A549 (cell line): ENCODE results near the gene SAYSD1. TPM values are rescaled to one million over a fixed set of nuclear protein-coding genes. Genes with fewer than 3 reads are reported as not detected.

Source experiments
- ATAC-seq, 2 experiments: fragments of 200-7000 bp in 1 of 2; fragments of >200 bp in 1 of 2; cut with Nextera tagmentation in 1 of 2; cut with Tn5 transposase in 1 of 2; 3 replicates each; pipeline versions ENCODE4 v1.8.0 to v1.9.1; 2018 to 2020; ENCODE audit warnings: mild to moderate bottlenecking in 1 of 2, moderate library complexity in 1 of 2
- CTCF ChIA-PET: fragments of 300-600 bp; sonication (Branson Sonifier 250); formaldehyde crosslinking; extraction: SDS; loops from one replicate; lab custom pipeline; 2021; ENCODE audit warnings: antibody characterized with exemption, inconsistent platforms; lab: Yijun Ruan, JAX
- POLR2A ChIA-PET: fragments of 350-600 bp; formaldehyde crosslinking; extraction: SDS; loops from one replicate; lab custom pipeline; 2021; ENCODE audit warnings: antibody characterized with exemption, inconsistent platforms; lab: Yijun Ruan, JAX
- DNase-seq, 2 experiments: peaks; one replicate each; pipeline versions ENCODE4 v3.0.0 to v3.0.0-alpha.2; 2011 to 2016; ENCODE audit warnings: low read depth in 1 of 2, low spot score in 1 of 2
- FAIRE-seq: peaks from 2 replicates; lab custom pipeline; 2011; peaks lifted over from hg19 to GRCh38; lab: Jason Lieb, UNC
- H3K27ac ChIP-seq, 2 experiments: fragments of >200 bp; sonication (Bioruptor Twin); formaldehyde crosslinking; 3 replicates each; pipeline ENCODE4 v1.5.1; 2016 to 2017
- H3K4me1 ChIP-seq: fragments of >200 bp; sonication (Bioruptor Twin); formaldehyde crosslinking; 3 replicates; pipeline ENCODE4 v1.6.1; 2016
- H3K4me2 ChIP-seq: fragments of >200 bp; sonication (Bioruptor Twin); formaldehyde crosslinking; 3 replicates; pipeline ENCODE4 v1.6.1; 2016
- H3K4me3 ChIP-seq: fragments of >200 bp; sonication (Bioruptor Twin); formaldehyde crosslinking; 3 replicates; pipeline ENCODE4 v1.5.1; 2016
- H3K9me3 ChIP-seq: fragments of >200 bp; sonication (Bioruptor Twin); formaldehyde crosslinking; 3 replicates; pipeline ENCODE4 v1.6.1; 2016
- ATOH8 ChIP-seq: fragments of 250-450 bp; sonication (Bioruptor Pico); IDR thresholded peaks from 2 replicates; pipeline ENCODE4 v1.5.0; 2020; ENCODE audit warnings: low read depth, mild to moderate bottlenecking, moderate library complexity
- BCL3 ChIP-seq: fragments of >200 bp; sonication (Bioruptor Twin); formaldehyde crosslinking; IDR thresholded peaks from 3 replicates; pipeline ENCODE4 v1.6.1; 2016
- CBX2 ChIP-seq: fragments of 200-600 bp; sonication (generic); IDR thresholded peaks from 2 replicates; pipeline ENCODE4 v1.6.1; 2016; ENCODE audit warnings: low read depth, mild to moderate bottlenecking, borderline replicate concordance
- CBX8 ChIP-seq: fragments of 200-600 bp; sonication (generic); IDR thresholded peaks from 2 replicates; pipeline ENCODE4 v1.6.1; 2016
- CHD2 ChIP-seq: fragments of 150-350 bp; IDR thresholded peaks from 2 replicates; pipeline ENCODE4 v1.6.1; 2014; ENCODE audit warnings: low read length; ENCODE audit not compliant: partially characterized antibody
- CHD4 ChIP-seq: fragments of 200-600 bp; sonication (generic); IDR thresholded peaks from 2 replicates; pipeline ENCODE4 v1.6.1; 2016; ENCODE audit warnings: antibody characterized with exemption, mild to moderate bottlenecking, borderline replicate concordance
- HES2 ChIP-seq: fragments of >200 bp; sonication (Bioruptor Twin); formaldehyde crosslinking; IDR thresholded peaks from 2 replicates; pipeline ENCODE4 v1.6.1; 2016
- HEYL ChIP-seq: fragments of 250-450 bp; sonication (Bioruptor Pico); IDR thresholded peaks from 2 replicates; pipeline ENCODE4 v1.8.0; 2021; ENCODE audit warnings: mild to moderate bottlenecking, moderate library complexity
- HMGXB4 ChIP-seq: fragments of 250-450 bp; sonication (Bioruptor Pico); IDR thresholded peaks from 2 replicates; pipeline ENCODE4 v1.5.0; 2021; ENCODE audit warnings: mild to moderate bottlenecking, moderate library complexity, borderline replicate concordance
- HOXA7 ChIP-seq: fragments of 250-450 bp; sonication (Bioruptor Pico); IDR thresholded peaks from 2 replicates; pipeline ENCODE4 v1.5.0; 2020; ENCODE audit warnings: mild to moderate bottlenecking, moderate library complexity
- KDM1A ChIP-seq: fragments of 200-600 bp; sonication (generic); IDR thresholded peaks from 2 replicates; pipeline ENCODE4 v1.6.1; 2016; ENCODE audit warnings: low read depth, mild to moderate bottlenecking
- MAZ ChIP-seq: fragments of 150-350 bp; IDR thresholded peaks from 2 replicates; pipeline ENCODE4 v1.6.1; 2014; ENCODE audit warnings: antibody characterized with exemption, low read depth, low read length, borderline replicate concordance
- PBX3 ChIP-seq: IDR thresholded peaks from 2 replicates; pipeline ENCODE4 v1.6.1; 2012
- RAD21 ChIP-seq, 2 experiments: fragments of >200 bp in 1 of 2; sonication (Bioruptor Twin) in 1 of 2; formaldehyde crosslinking in 1 of 2; IDR thresholded peaks in 1 of 2; conservative IDR thresholded peaks in 1 of 2; 2 replicates in 1 of 2; 3 replicates in 1 of 2; pipeline ENCODE4 v1.6.1; 2012 to 2018; ENCODE audit warnings: inconsistent platforms in 1 of 2
- RARB ChIP-seq: fragments of 250-450 bp; sonication (Bioruptor Pico); IDR thresholded peaks from 2 replicates; pipeline ENCODE4 v1.8.0; 2021; ENCODE audit warnings: mild to moderate bottlenecking, moderate library complexity
- REST ChIP-seq: fragments of 200-600 bp; sonication (generic); IDR thresholded peaks from 2 replicates; pipeline ENCODE4 v1.6.1; 2016; ENCODE audit warnings: antibody characterized with exemption, mild to moderate bottlenecking, moderate library complexity
- RFX5 ChIP-seq: fragments of 450-650 bp; IDR thresholded peaks from 2 replicates; pipeline ENCODE4 v1.7.1; 2014; ENCODE audit warnings: antibody characterized with exemption, mild to moderate bottlenecking, moderate library complexity
- TFCP2L1 ChIP-seq: fragments of 250-450 bp; sonication (Bioruptor Pico); IDR thresholded peaks from 2 replicates; pipeline ENCODE4 v1.5.0; 2021; ENCODE audit warnings: mild to moderate bottlenecking
- TP53 ChIP-seq: fragments of 250-450 bp; sonication (Bioruptor Pico); IDR thresholded peaks from 2 replicates; pipeline ENCODE4 v1.5.0; 2021; ENCODE audit warnings: mild to moderate bottlenecking, moderate library complexity
- ZFP36 ChIP-seq: fragments of 450-650 bp; IDR thresholded peaks from 2 replicates; pipeline ENCODE4 v1.6.1; 2014; ENCODE audit warnings: borderline replicate concordance; ENCODE audit not compliant: partially characterized antibody
- WGBS: methylation state at CpG from one replicate; pipeline ENCODE4 v1.1.6; 2017; ENCODE audit errors: missing lambda C conversion rate; 5-methylcytosine and 5-hydroxymethylcytosine counted together
- polyA plus RNA-seq, 4 experiments: library from polyadenylated mRNA; depleted of rRNA in 3 of 4; stranded (reverse); fragments of >200 nt; fragmentation: RNase III in 1 of 4; extraction: RNeasy Plus Mini Kit Qiagen cat#74134 plus additional on column Dnase treatment in 1 of 4; gene quantifications; 2 replicates in 3 of 4; 3 replicates in 1 of 4; pipeline ENCODE4 v1.2.3, GENCODE V29; 2011 to 2017

Gene SAYSD1
- polyA plus RNA-seq, 2 of the 4 experiments (the other 2 are of a cell fraction) = 8.1 to 15.6 TPM

- no peak for TF ChIP-seq CHD4
- no peak for TF ChIP-seq KDM1A
These were observed 10.5 kb downstream of the SAYSD1 start (continued) for GRCh38 chr6:39104528-39104927.

- ATAC-seq (no peak), FAIRE-seq (no peak), DNase-seq (no peak)
- Histone ChIP-seq H3K27ac (no peak overlapping the region), H3K4me1 (no peaks in the 10 kb centered on the region), H3K4me2 (no peak overlapping the region), H3K4me3 (no peak overlapping the region), H3K9me3 (no peaks in the 10 kb centered on the region)
- WGBS = 92% methylated on average over 1 of the region's 1 CpG
- POLR2A ChIA-PET = interaction anchor here (1.0 kb wide), 1 partner anchor 12 kb away, joined by 5 read pairs; the partner anchor contains the start of gene SAYSD1
- TF ChIP-seq CBX8 (no peak), HMGXB4 (CRISPR knock-in tag) (no peak), HES2 (no peak)
- CTCF ChIA-PET = interaction anchor here (1.0 to 2.0 kb wide), 4 partner anchors 8 to 231 kb away, joined by 3 to 8 read pairs (median 3); partner anchors contain the start of gene SAYSD1
These were observed 12.2 kb downstream of the SAYSD1 start for GRCh38 chr6:39102821-39103136.

GRCh38 chr6:39102071-39102820 lies 12.7 kb downstream of the SAYSD1 start:
- H3K9me3 ChIP-seq = no peaks in the 10 kb centered on the region
- ChIA-PET CTCF (interaction anchor here (1.0 to 2.0 kb wide), 4 partner anchors 8 to 230 kb away, joined by 3 to 8 read pairs (median 3); partner anchors contain the start of gene SAYSD1), POLR2A (interaction anchor here (1.0 kb wide), 1 partner anchor 13 kb away, joined by 5 read pairs; the partner anchor contains the start of gene SAYSD1)
- no peaks in the 10 kb centered on the region for H3K4me1 ChIP-seq
- H3K4me2 ChIP-seq = no peak overlapping the region
- WGBS = 76% methylated on average over 8 of the region's 12 CpGs
- DNase-seq = no peak
- FAIRE-seq = no peak
- ATAC-seq = no peak
- no peak overlapping the region for H3K27ac ChIP-seq
- H3K4me3 ChIP-seq = no peak overlapping the region
- no peak for TF ChIP-seq RARB (CRISPR knock-in tag)
- no peak for TF ChIP-seq TP53
- TF ChIP-seq MAZ = no peak
- TF ChIP-seq RAD21 (conservative IDR thresholded peaks at IDR 0.05 in 1 of 2, IDR thresholded peaks at IDR 0.05 in 1 of 2) = no peak
- no peak for TF ChIP-seq PBX3
- TF ChIP-seq HOXA7 = no peak
- no peak for TF ChIP-seq HMGXB4 (CRISPR knock-in tag)
- no peak for TF ChIP-seq BCL3
- TF ChIP-seq HEYL (CRISPR knock-in tag) = no peak
- TF ChIP-seq CBX2 = no peak
- no peak for TF ChIP-seq REST
- TF ChIP-seq CHD2 = no peak
- no peak for TF ChIP-seq ATOH8
- TF ChIP-seq TFCP2L1 (CRISPR knock-in tag) = no peak
- TF ChIP-seq ZFP36 = no peak
- no peak for TF ChIP-seq RFX5
